Upper lobe of left lung (tissue), 4 donors: ENCODE data around the gene TMEM128.
"Not testable (repeated sequence)": the region's sequence is repeated elsewhere in the genome, so short reads cannot be mapped to it uniquely, and the experiment has no call there.

ENCODE experiments used
- EP300 ChIP-seq, 4 donors: sonication (generic); formaldehyde crosslinking; IDR thresholded peaks; one replicate each; pipeline ENCODE4 v1.5.1; 2017; ENCODE audit warnings: antibody characterized with exemption in 4 of 4, control low read depth in 2 of 4
- POLR2A ChIP-seq, 4 donors: fragments of 450-650 bp; IDR thresholded peaks; one replicate each; pipeline ENCODE4 v1.5.1; 2016 to 2017; ENCODE audit warnings: antibody characterized with exemption in 4 of 4, mild to moderate bottlenecking in 2 of 4
- POLR2AphosphoS5 ChIP-seq, 2 donors: sonication (generic); formaldehyde crosslinking; IDR thresholded peaks; one replicate each; pipeline ENCODE4 v1.5.1; 2017; ENCODE audit warnings: antibody characterized with exemption in 2 of 2
- TF ChIP-seq, protein P1 (sequence below), 6 experiments: fragments of 450-650 bp in 4 of 6; fragments of 200-600 bp in 2 of 6; sonication (generic) in 2 of 6; IDR thresholded peaks; one replicate each; pipeline ENCODE4 v1.5.1; 2016 to 2019; ENCODE audit warnings: antibody characterized with exemption in 6 of 6

DNA sequence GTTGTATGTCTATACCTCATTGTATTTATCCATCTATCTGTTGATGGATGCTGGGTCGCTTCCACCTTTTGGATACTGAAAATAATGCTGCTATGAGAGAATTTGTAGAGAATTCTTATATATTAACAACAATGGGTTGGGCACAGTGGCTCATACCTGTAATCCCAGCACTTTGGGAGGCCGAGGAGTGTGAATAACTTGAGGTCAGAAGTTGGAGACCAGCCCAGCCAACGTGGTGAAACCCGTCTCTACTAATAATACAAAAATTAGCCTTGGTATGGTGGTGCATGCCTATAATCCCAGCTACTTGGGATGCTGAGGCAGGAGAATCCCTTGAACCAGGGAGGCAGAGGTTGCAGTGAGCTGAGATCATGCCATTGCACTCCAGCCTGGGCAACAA lies 34.3 kb downstream of the TMEM128 start:
- TF ChIP-seq EP300, POLR2AphosphoS5, POLR2A (IDR thresholded peaks at IDR 0.05): not testable (repeated sequence)
- TF ChIP-seq, protein P1, sequence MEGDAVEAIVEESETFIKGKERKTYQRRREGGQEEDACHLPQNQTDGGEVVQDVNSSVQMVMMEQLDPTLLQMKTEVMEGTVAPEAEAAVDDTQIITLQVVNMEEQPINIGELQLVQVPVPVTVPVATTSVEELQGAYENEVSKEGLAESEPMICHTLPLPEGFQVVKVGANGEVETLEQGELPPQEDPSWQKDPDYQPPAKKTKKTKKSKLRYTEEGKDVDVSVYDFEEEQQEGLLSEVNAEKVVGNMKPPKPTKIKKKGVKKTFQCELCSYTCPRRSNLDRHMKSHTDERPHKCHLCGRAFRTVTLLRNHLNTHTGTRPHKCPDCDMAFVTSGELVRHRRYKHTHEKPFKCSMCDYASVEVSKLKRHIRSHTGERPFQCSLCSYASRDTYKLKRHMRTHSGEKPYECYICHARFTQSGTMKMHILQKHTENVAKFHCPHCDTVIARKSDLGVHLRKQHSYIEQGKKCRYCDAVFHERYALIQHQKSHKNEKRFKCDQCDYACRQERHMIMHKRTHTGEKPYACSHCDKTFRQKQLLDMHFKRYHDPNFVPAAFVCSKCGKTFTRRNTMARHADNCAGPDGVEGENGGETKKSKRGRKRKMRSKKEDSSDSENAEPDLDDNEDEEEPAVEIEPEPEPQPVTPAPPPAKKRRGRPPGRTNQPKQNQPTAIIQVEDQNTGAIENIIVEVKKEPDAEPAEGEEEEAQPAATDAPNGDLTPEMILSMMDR (IDR thresholded peaks at IDR 0.05), result not testable (repeated sequence)
